HepG2 (cell line): ENCODE measurements around the gene CEBPB. TPM values are rescaled to one million over a fixed set of nuclear protein-coding genes. Genes with fewer than 3 reads are reported as not detected.

Source experiments
- CSRNP1 ChIP-seq: sonication (generic); formaldehyde crosslinking; IDR thresholded peaks from 2 replicates; pipeline ENCODE4 v1.8.1; 2023; ENCODE audit warnings: mild to moderate bottlenecking, missing genetic modification reagents
- KIAA2018 ChIP-seq: sonication (generic); formaldehyde crosslinking; IDR thresholded peaks from 2 replicates; pipeline ENCODE4 v1.5.0; 2020; ENCODE audit warnings: mild to moderate bottlenecking, missing genetic modification reagents, borderline replicate concordance
- RBAK ChIP-seq: sonication (generic); formaldehyde crosslinking; IDR thresholded peaks from 2 replicates; pipeline ENCODE4 v1.5.1; 2020; ENCODE audit warnings: mild to moderate bottlenecking, missing genetic modification reagents
- RFXANK ChIP-seq: IDR thresholded peaks from 2 replicates; pipeline ENCODE4 v1.6.1; 2016
- SATB2 ChIP-seq: sonication (generic); formaldehyde crosslinking; IDR thresholded peaks from 2 replicates; pipeline ENCODE4 v1.5.0; 2020; ENCODE audit warnings: missing genetic modification reagents
- ZBTB34 ChIP-seq: sonication (generic); formaldehyde crosslinking; IDR thresholded peaks from 2 replicates; pipeline ENCODE4 v1.8.0; 2022; ENCODE audit warnings: mild to moderate bottlenecking, missing genetic modification reagents
- ZBTB37 ChIP-seq: sonication (generic); formaldehyde crosslinking; IDR thresholded peaks from 2 replicates; pipeline ENCODE4 v1.4.0; 2020; ENCODE audit warnings: mild to moderate bottlenecking, missing genetic modification reagents
- ZNF724P ChIP-seq: sonication (generic); formaldehyde crosslinking; IDR thresholded peaks from 2 replicates; pipeline ENCODE4 v1.8.0; 2022; ENCODE audit warnings: missing genetic modification reagents, borderline replicate concordance
- ZNF816 ChIP-seq: sonication (generic); formaldehyde crosslinking; IDR thresholded peaks from 2 replicates; pipeline ENCODE4 v1.8.0; 2022; ENCODE audit warnings: missing genetic modification reagents, mild to moderate bottlenecking, borderline replicate concordance
- polyA plus RNA-seq, 8 experiments: library from polyadenylated mRNA; depleted of rRNA in 3 of 8; stranded (reverse) in 7 of 8; unstranded in 1 of 8; fragments of >200 nt; fragmentation: Illumina TruSeq in 4 of 8; extraction: Trizol in 4 of 8; gene quantifications; 2 replicates each; pipeline versions ENCODE4 v1.2.1 to v1.2.3, GENCODE V29; 2011 to 2016; ENCODE audit warnings: low read depth in 4 of 8, missing spikeins in 1 of 8, mixed read lengths in 1 of 8; ENCODE audit not compliant: insufficient read depth in 1 of 8
- total RNA-seq, 5 experiments: library from RNA; depleted of rRNA; stranded (reverse); fragments of >200 nt; fragmentation: Illumina TruSeq; extraction: Trizol; gene quantifications; 2 replicates each; pipeline ENCODE4 v1.2.3, GENCODE V29; 2016; ENCODE audit warnings: low read depth in 1 of 5

The CEBPB gene
- total and polyA plus RNA-seq, 2 of the 13 experiments (the other 11 are each of a cell fraction or from before 2014, with no cell fraction given) = 18.5 to 28.2 TPM

GRCh38 chr20:50153500-50154377 lies 36.9 kb upstream of the CEBPB start, which contains the start of gene PEDS1 (continued):
- peak; percentile 36; the same call in 1 of the 2 replicates for TF ChIP-seq KIAA2018
- TF ChIP-seq ZBTB37 (CRISPR knock-in tag) = no peak
- no peak for TF ChIP-seq RFXANK (CRISPR knock-in tag)
- TF ChIP-seq ZNF816 (CRISPR knock-in tag) = peak; percentile 99
- TF ChIP-seq SATB2 (CRISPR knock-in tag) = peak; percentile 88; the same call in 1 of the 2 replicates
- TF ChIP-seq RBAK (CRISPR knock-in tag) = no peak
- TF ChIP-seq CSRNP1 = peak; percentile 99
- TF ChIP-seq ZBTB34 (CRISPR knock-in tag) = peak; percentile 93
- TF ChIP-seq ZNF724P (CRISPR knock-in tag) = peak; percentile 81; the same call in 1 of the 2 replicates
